ENCODE data around the gene SLX4.

SLX4 gene

DNA sequence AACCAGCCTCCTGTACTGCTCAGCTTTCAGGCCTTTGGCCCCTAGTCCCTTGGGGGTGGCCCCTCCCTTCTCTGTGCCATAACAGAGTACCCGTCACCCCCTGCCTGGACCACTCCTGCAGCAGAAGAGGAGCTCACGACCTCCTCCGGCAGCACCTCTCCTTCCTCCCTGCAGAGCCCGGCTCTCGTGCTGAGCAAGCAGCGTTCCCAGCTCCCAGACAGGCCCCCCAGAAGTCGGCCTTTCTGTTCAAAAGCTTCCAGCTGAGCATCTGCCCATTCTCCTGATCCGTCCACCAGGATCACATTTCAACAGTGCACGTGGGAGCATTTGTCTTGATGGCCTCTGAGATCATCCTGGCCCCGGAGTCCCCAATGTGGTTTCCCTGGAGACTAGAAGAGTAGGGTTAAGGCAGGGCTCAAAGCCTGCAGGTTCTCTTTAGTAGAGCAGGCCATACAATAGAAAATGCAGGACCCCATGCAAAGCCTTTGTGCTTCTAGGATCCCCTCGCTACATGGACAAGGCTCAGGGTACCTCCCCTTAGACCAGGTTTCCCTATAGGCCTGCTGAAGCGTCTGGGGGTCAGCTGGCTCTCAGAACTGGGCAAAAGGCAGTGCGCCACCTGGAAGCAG, 69.8 kb downstream of the SLX4 start:
- no peak for ATAC-seq
- H3K27me3 Mint-ChIP-seq: no peaks in the 10 kb centered on the region
- H3K27ac Mint-ChIP-seq: peak overlapping the region in 1 of 2 donors; percentile 63
- no peaks in the 10 kb centered on the region for H3K4me1 Mint-ChIP-seq
- DNase-seq: no peak
- H3K4me3 Mint-ChIP-seq: no peak overlapping the region
- no peaks in the 10 kb centered on the region for H3K9me3 Mint-ChIP-seq

- no peak overlapping the region for H3K4me3 Mint-ChIP-seq
- DNase-seq (no peak), ATAC-seq (no peak)
- H3K27ac Mint-ChIP-seq: peak overlapping the region in 1 of 2 donors; percentile 87
- H3K27me3 Mint-ChIP-seq: no peaks in the 10 kb centered on the region
- H3K4me1 Mint-ChIP-seq: peaks cover 6% of the 10 kb centered on the region
- no peaks in the 10 kb centered on the region for H3K9me3 Mint-ChIP-seq
These were observed 73.2 kb downstream of the SLX4 start for GRCh38 chr16:3538222-3538621.

DNA sequence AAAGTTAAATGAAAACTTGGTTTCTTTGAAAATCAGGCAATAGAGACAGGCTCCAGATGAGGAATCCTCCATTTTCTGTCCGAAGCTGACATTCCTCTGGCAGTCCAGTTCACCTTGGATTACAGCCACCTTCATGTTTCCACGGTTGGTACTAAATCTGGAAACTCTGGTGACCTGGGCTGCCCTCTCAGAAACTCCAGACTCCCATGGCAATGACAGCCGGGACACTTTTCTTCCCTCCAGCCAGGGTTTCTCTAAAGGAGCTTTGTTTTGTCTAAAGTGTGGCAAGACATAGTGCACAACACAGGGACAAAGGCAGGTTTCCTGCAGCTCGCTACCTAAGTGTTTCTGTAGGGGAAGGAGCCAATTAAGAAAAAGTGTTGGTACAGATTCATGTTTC, 74.6 kb downstream of the SLX4 start:
- DNase-seq: no peak
- ATAC-seq: no peak
- Mint-ChIP-seq H3K27ac (no peak overlapping the region), H3K4me3 (no peak overlapping the region), H3K4me1 (peaks cover 6% of the 10 kb centered on the region), H3K27me3 (no peaks in the 10 kb centered on the region), H3K9me3 (no peaks in the 10 kb centered on the region)

DNA sequence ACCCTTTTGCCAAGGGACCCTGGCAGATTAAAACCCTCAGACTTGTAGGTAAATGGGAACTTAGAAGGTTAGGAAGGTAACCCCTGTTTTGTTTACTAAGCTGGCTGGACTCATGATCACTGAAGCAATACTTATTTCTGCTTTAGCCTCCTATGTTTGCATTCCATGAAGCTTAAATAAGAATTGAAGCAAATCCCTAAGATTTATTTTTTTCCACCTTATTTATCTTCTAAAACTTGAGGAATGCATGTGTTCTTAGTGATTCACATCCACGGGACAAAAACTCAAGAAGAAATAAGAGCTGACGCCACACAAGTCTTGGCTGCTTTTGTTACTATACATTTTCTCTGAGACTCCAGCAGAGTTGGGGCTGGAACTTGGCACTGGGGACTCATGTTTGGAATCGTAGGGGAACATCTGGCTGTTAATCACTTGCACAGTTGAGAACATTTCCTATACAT, 75.1 kb downstream of the SLX4 start:
- ATAC-seq (no peak), DNase-seq (no peak)
- H3K27me3 Mint-ChIP-seq: no peaks in the 10 kb centered on the region
- H3K4me3 Mint-ChIP-seq: no peak overlapping the region
- H3K27ac Mint-ChIP-seq: no peak overlapping the region
- H3K4me1 Mint-ChIP-seq: peaks cover 6% of the 10 kb centered on the region
- no peaks in the 10 kb centered on the region for H3K9me3 Mint-ChIP-seq

- Mint-ChIP-seq H3K27me3 (no peaks in the 10 kb centered on the region), H3K4me1 (peaks cover 6% of the 10 kb centered on the region), H3K27ac (no peak overlapping the region), H3K4me3 (no peak overlapping the region), H3K9me3 (no peaks in the 10 kb centered on the region)
- DNase-seq (no peak), ATAC-seq (peak; percentile 12)
These were observed 77.3 kb downstream of the SLX4 start for GRCh38 chr16:3534126-3534525.

DNA sequence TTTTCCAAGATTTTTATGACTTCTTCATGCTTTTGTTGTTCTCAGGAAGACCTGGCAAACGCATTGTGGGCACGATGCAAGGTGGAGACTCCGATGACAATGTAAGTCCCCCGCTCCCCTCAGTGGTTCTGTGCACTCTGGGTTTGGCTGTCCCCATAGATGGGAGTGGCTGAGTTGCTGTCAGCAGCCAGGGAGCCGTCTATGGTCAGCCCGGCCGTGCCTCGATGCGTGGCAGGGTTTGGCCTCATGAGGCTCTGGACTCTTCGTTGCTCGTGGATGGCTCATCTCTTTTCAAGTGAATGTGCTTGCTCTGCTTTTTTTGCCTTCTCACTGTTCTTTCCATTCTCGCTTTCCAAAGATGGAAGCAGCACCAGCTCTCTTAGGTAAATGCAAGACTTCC, 78.7 kb downstream of the SLX4 start:
- DNase-seq (no peak), ATAC-seq (no peak)
- Mint-ChIP-seq H3K9me3 (no peaks in the 10 kb centered on the region), H3K27me3 (no peaks in the 10 kb centered on the region), H3K4me3 (no peak overlapping the region), H3K27ac (peak overlapping the region in 1 of 2 donors; percentile 91), H3K4me1 (peaks cover 13% of the 10 kb centered on the region)
